HepG2 (cell line): ENCODE measurements around the gene MBD3L2. TPM values are rescaled to one million over a fixed set of nuclear protein-coding genes. Genes with fewer than 3 reads are reported as not detected.
A peak's percentile ranks its signal among the peaks of the same experiment; 100 is the strongest.

Source experiments
- ATAC-seq: fragments of 200-7000 bp; cut with Tn5 transposase; 3 replicates; pipeline ENCODE4 v1.9.1; 2020; ENCODE audit warnings: mild to moderate bottlenecking, moderate library complexity
- BruUV-seq: library from RNA; stranded (reverse); fragments of 400-500 nt; replicated peaks from 2 replicates; lab custom pipeline; 2021; lab: Mats Ljungman, UMichigan
- CTCF ChIA-PET: fragments of 300-600 bp; formaldehyde crosslinking; extraction: SDS; loops from one replicate; lab custom pipeline; 2021; ENCODE audit warnings: low total read pairs, inconsistent platforms, low intra/inter-chr PET ratio; lab: Yijun Ruan, JAX
- POLR2A ChIA-PET: fragments of 350-600 bp; sonication (Branson Sonifier 250); formaldehyde crosslinking; loops from one replicate; lab custom pipeline; 2020; ENCODE audit warnings: antibody characterized with exemption, inconsistent platforms; lab: Yijun Ruan, JAX
- DNase-seq: peaks from one replicate; pipeline ENCODE4 v3.0.0-alpha.2; 2015; ENCODE audit warnings: low spot score
- FAIRE-seq: peaks from 3 replicates; lab custom pipeline; 2011; peaks lifted over from hg19 to GRCh38; lab: Jason Lieb, UNC
- H2AFZ ChIP-seq: one replicate; pipeline ENCODE4 v1.6.1; 2011; ENCODE audit warnings: low read length, inconsistent platforms
- H3K27ac ChIP-seq: fragments of 300-600 bp; 3 replicates; pipeline ENCODE4 v1.8.0; 2011; ENCODE audit warnings: mixed run types, mild to moderate bottlenecking, mixed read lengths, low read length, inconsistent platforms; ENCODE audit not compliant: insufficient read depth; ENCODE audit errors: extremely low read length
- H3K27me3 ChIP-seq, 2 experiments: fragments of 200-600 bp in 1 of 2; 2 replicates in 1 of 2; 3 replicates in 1 of 2; pipeline versions ENCODE4 v1.6.0 to v1.8.0; 2011; ENCODE audit warnings: low read length in 2 of 2, mild to moderate bottlenecking in 2 of 2, moderate library complexity in 2 of 2, inconsistent platforms in 1 of 2; ENCODE audit not compliant: insufficient read depth in 2 of 2, control insufficient read depth in 1 of 2
- H3K36me3 ChIP-seq, 2 experiments: fragments of 200-600 bp in 1 of 2; replicated peaks in 1 of 2; 2 replicates in 1 of 2; 3 replicates in 1 of 2; pipeline versions ENCODE4 v1.5.1 to v1.8.0; 2011; ENCODE audit warnings: low read length in 2 of 2, inconsistent platforms in 1 of 2; ENCODE audit not compliant: insufficient read depth in 2 of 2, control insufficient read depth in 1 of 2
- H3K4me1 ChIP-seq: 2 replicates; pipeline ENCODE4 v1.5.1; 2012; ENCODE audit warnings: low read length, inconsistent platforms; ENCODE audit not compliant: insufficient read depth
- H3K4me2 ChIP-seq: 2 replicates; pipeline ENCODE4 v1.6.0; 2011; ENCODE audit warnings: low read depth, low read length, inconsistent platforms
- H3K4me3 ChIP-seq, 3 experiments: fragments of 200-600 bp in 1 of 3; sonication (generic), shearing (Covaris generic) in 1 of 3; replicated peaks in 1 of 3; 2 replicates each; pipeline ENCODE4 v1.5.1; 2011 to 2016; ENCODE audit warnings: low read length in 3 of 3, inconsistent platforms in 2 of 3, low read depth in 2 of 3, mild to moderate bottlenecking in 2 of 3, control low read depth in 1 of 3, mixed read lengths in 1 of 3; ENCODE audit not compliant: insufficient read depth in 1 of 3
- H3K79me2 ChIP-seq: one replicate; pipeline ENCODE4 v1.6.1; 2011; ENCODE audit warnings: low read length, inconsistent platforms; ENCODE audit not compliant: insufficient read depth
- H3K9ac ChIP-seq: 2 replicates; pipeline ENCODE4 v1.6.0; 2011; ENCODE audit warnings: mild to moderate bottlenecking, low read depth, low read length, inconsistent platforms; ENCODE audit not compliant: insufficient read depth
- H3K9me3 ChIP-seq: 2 replicates; pipeline ENCODE4 v1.5.1; 2012; ENCODE audit warnings: mild to moderate bottlenecking, low read length
- H4K20me1 ChIP-seq: 2 replicates; pipeline ENCODE4 v1.6.0; 2011; ENCODE audit warnings: inconsistent platforms, mild to moderate bottlenecking, low read length, moderate library complexity; ENCODE audit not compliant: insufficient read depth
- EED ChIP-seq: sonication (generic); formaldehyde crosslinking; IDR thresholded peaks from 2 replicates; pipeline ENCODE4 v1.5.0; 2020; ENCODE audit warnings: mild to moderate bottlenecking, missing genetic modification reagents
- ELK4 ChIP-seq: sonication (generic); formaldehyde crosslinking; IDR thresholded peaks from 2 replicates; pipeline ENCODE4 v1.9.0; 2021; ENCODE audit warnings: missing genetic modification reagents, borderline replicate concordance
- FOXK2 ChIP-seq: fragments of 450-650 bp; IDR thresholded peaks from 2 replicates; pipeline ENCODE4 v1.6.1; 2016
- NFE2L1 ChIP-seq: sonication (generic); formaldehyde crosslinking; IDR thresholded peaks from 2 replicates; pipeline ENCODE4 v1.4.0; 2020; ENCODE audit warnings: missing genetic modification reagents, mild to moderate bottlenecking, borderline replicate concordance
- RFX5 ChIP-seq: IDR thresholded peaks from 2 replicates; pipeline ENCODE4 v1.6.1; 2011; ENCODE audit warnings: low read depth, low read length, improper control_type of control experiment
- RNF219 ChIP-seq: sonication (generic); formaldehyde crosslinking; IDR thresholded peaks from 2 replicates; pipeline ENCODE4 v1.5.0; 2020; ENCODE audit warnings: mild to moderate bottlenecking, missing genetic modification reagents
- ZBTB7B ChIP-seq: sonication (generic); formaldehyde crosslinking; IDR thresholded peaks from 2 replicates; pipeline ENCODE4 v1.4.0; 2020; ENCODE audit warnings: missing genetic modification reagents
- ZGPAT ChIP-seq: IDR thresholded peaks from 2 replicates; pipeline ENCODE4 v1.6.1; 2016; ENCODE audit warnings: mild to moderate bottlenecking
- ZKSCAN8 ChIP-seq: IDR thresholded peaks from 2 replicates; pipeline ENCODE4 v1.6.1; 2016; ENCODE audit warnings: borderline replicate concordance, missing genetic modification reagents, missing compliant biosample characterization
- ZMYM3 ChIP-seq: sonication (generic); formaldehyde crosslinking; IDR thresholded peaks from 2 replicates; pipeline ENCODE4 v1.5.1; 2020; ENCODE audit warnings: mild to moderate bottlenecking, missing genetic modification reagents
- ZNF275 ChIP-seq: sonication (generic); formaldehyde crosslinking; IDR thresholded peaks from 2 replicates; pipeline ENCODE4 v1.8.0; 2022; ENCODE audit warnings: missing genetic modification reagents, mild to moderate bottlenecking, inconsistent platforms, borderline replicate concordance
- ZNF451 ChIP-seq: sonication (generic); formaldehyde crosslinking; IDR thresholded peaks from 2 replicates; pipeline ENCODE4 v1.5.0; 2020; ENCODE audit warnings: mild to moderate bottlenecking, missing genetic modification reagents
- ZNF552 ChIP-seq: sonication (generic); formaldehyde crosslinking; IDR thresholded peaks from 2 replicates; pipeline ENCODE4 v1.9.0; 2022; ENCODE audit warnings: missing genetic modification reagents, mild to moderate bottlenecking, borderline replicate concordance
- ZNF709 ChIP-seq: sonication (generic); formaldehyde crosslinking; IDR thresholded peaks from 2 replicates; pipeline ENCODE4 v1.5.0; 2020; ENCODE audit warnings: mild to moderate bottlenecking, missing genetic modification reagents
- WGBS: methylation state at CpG from one replicate; pipeline ENCODE4 v1.1.6; 2017; ENCODE audit warnings: low lambda C conversion rate; 5-methylcytosine and 5-hydroxymethylcytosine counted together
- in situ Hi-C: cut with HindIII; loops from 2 replicates; pipeline ENCODE4 v1.10.0; 2017; ENCODE audit warnings: low pct_unique_long_range_greater_than_20kb; ENCODE audit not compliant: extremely low pct_ligation_motif_present
- intact Hi-C: fragments of 100-400 bp; cut with micrococcal nuclease; formaldehyde crosslinking; loops from one replicate; pipeline ENCODE4 v1.10.0; 2022; ENCODE audit not compliant: unreplicated experiment
- polyA plus RNA-seq, 8 experiments: library from polyadenylated mRNA; depleted of rRNA in 3 of 8; stranded (reverse) in 7 of 8; unstranded in 1 of 8; fragments of >200 nt; fragmentation: Illumina TruSeq in 4 of 8; extraction: Trizol in 4 of 8; gene quantifications; 2 replicates each; pipeline versions ENCODE4 v1.2.1 to v1.2.3, GENCODE V29; 2011 to 2016; ENCODE audit warnings: low read depth in 4 of 8, missing spikeins in 1 of 8, mixed read lengths in 1 of 8; ENCODE audit not compliant: insufficient read depth in 1 of 8
- total RNA-seq, 5 experiments: library from RNA; depleted of rRNA; stranded (reverse); fragments of >200 nt; fragmentation: Illumina TruSeq; extraction: Trizol; gene quantifications; 2 replicates each; pipeline ENCODE4 v1.2.3, GENCODE V29; 2016; ENCODE audit warnings: low read depth in 1 of 5

Gene MBD3L2
- total and polyA plus RNA-seq, 2 of the 13 experiments (the other 11 are each of a cell fraction or from before 2014, with no cell fraction given): not detected

GRCh38 chr19:7069042-7069903 is 20.2 kb downstream of the MBD3L2 start, which contains the start of gene ZNF557:
ZNF557 (plus strand) TSS chr19:7069703; CDS start chr19:7075075, 5,372 bp downstream.
- peaks cover 7% of the 10 kb centered on the region for H3K9me3 ChIP-seq
- FAIRE-seq (peak; percentile 51), DNase-seq (peak; percentile 88), ATAC-seq (peak; percentile 99)
- CTCF ChIA-PET: no interaction called here
- peak within 1 kb of the TSS; percentile 77 for H3K27ac ChIP-seq
- no TSS peak for BruUV-seq
- peak within 1 kb of the TSS; percentile 74 for H3K4me2 ChIP-seq
- H3K79me2 ChIP-seq: peaks cover 11% of the 10 kb centered on the region
- peak within 1 kb of the TSS; percentile 51 for H2AFZ ChIP-seq
- no peaks in the 10 kb centered on the region for H4K20me1 ChIP-seq
- WGBS: 2% methylated on average over 27 of the region's 56 CpGs
- H3K4me1 ChIP-seq: peaks cover 14% of the 10 kb centered on the region
- intact Hi-C loops: no loop called here
- peak within 1 kb of the TSS; percentile 80 for H3K9ac ChIP-seq
- in situ Hi-C loops: no loop called here
- H3K4me3 ChIP-seq: peak within 1 kb of the TSS; percentile 77 to 94 (median 90)
- peaks cover 4 to 21% of the 10 kb centered on the region in 2 experiments; a peak in 4 of 5 replicates for H3K36me3 ChIP-seq
- POLR2A ChIA-PET: interaction anchor here (0.6 to 1.5 kb wide), 17 partner anchors 12 to 708 kb away, joined by 3 to 32 read pairs (median 4); partner anchors contain the start of genes ALKBH7, CLPP, MCOLN1 and PET100
- no peaks in the 10 kb centered on the region; a peak in 1 of 5 replicates for H3K27me3 ChIP-seq
- TF ChIP-seq ZKSCAN8 (CRISPR knock-in tag) (no peak), FOXK2 (no peak), ZNF552 (no peak), ZBTB7B (CRISPR knock-in tag) (no peak; the same call in 1 of the 2 replicates), ZNF709 (peak; percentile 65; the same call in 1 of the 2 replicates), NFE2L1 (CRISPR knock-in tag) (0 out of 2 replicates have a peak, but pooled peaks have one; percentile 16), ZMYM3 (no peak), RNF219 (CRISPR knock-in tag) (no peak), EED (CRISPR knock-in tag) (no peak; the same call in 1 of the 2 replicates), ZNF275 (CRISPR knock-in tag) (peak; percentile 27; the same call in 1 of the 2 replicates), ZGPAT (CRISPR knock-in tag) (peak; percentile 74), RFX5 (no peak; the same call in 1 of the 2 replicates), ZNF451 (CRISPR knock-in tag) (no peak), ELK4 (CRISPR knock-in tag) (peak; percentile 25; the same call in 1 of the 2 replicates)
